T-helper 22 cell (primary cell): ENCODE measurements around the gene CYB561.

Source experiments
- DNase-seq: peaks from one replicate; pipeline ENCODE4 v3.0.0-alpha.2; 2020; ENCODE audit warnings: low read depth

Gene CYB561

GRCh38 chr17:63431939-63432804, 13.9 kb downstream of the CYB561 start:
- no peak for DNase-seq

GRCh38 chr17:63431618-63431938, 14.5 kb downstream of the CYB561 start:
- no peak for DNase-seq

DNA sequence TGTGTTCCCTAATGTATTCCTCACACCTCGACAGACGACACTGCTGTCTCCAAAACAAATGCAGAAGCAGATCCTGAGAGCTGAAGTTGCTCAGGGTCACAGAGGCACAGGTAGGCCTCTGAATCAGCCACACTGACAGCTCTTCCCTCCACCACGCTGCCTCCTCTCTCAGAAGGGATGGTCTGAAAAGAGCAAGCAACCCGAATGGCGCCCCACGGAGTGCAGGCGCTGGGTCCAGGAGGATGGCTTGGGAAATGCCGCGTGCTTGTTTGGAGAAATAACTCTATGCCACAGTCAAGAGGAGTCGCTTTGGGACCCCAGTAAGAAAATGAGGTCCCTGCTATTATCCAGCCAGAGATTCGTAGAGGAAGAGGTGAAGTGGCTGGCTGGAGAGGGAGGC, 15.9 kb downstream of the CYB561 start:
- DNase-seq, result no peak

DNA sequence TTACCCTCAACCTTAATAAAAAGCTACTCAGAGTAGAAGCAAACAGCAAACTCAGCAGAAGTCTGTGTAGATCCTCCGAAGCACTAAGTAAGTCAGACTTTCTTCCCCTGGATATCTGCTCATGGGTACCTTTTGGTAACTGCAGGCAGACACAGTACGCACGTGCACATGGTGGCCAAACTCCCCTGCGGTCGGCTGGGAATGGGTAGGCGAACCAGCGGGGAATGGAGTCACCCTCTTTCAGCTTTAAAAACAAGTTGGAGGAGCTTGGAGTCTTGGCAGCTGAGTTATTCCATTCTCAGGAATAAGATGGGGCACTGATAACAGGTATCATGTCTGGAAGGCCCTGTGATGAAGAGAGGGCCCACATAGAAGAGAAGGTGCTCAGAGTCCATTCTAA, 16.3 kb downstream of the CYB561 start:
- no peak for DNase-seq

- DNase-seq, result no peak
These were observed 19.2 kb downstream of the CYB561 start for GRCh38 chr17:63426917-63427308.

DNA sequence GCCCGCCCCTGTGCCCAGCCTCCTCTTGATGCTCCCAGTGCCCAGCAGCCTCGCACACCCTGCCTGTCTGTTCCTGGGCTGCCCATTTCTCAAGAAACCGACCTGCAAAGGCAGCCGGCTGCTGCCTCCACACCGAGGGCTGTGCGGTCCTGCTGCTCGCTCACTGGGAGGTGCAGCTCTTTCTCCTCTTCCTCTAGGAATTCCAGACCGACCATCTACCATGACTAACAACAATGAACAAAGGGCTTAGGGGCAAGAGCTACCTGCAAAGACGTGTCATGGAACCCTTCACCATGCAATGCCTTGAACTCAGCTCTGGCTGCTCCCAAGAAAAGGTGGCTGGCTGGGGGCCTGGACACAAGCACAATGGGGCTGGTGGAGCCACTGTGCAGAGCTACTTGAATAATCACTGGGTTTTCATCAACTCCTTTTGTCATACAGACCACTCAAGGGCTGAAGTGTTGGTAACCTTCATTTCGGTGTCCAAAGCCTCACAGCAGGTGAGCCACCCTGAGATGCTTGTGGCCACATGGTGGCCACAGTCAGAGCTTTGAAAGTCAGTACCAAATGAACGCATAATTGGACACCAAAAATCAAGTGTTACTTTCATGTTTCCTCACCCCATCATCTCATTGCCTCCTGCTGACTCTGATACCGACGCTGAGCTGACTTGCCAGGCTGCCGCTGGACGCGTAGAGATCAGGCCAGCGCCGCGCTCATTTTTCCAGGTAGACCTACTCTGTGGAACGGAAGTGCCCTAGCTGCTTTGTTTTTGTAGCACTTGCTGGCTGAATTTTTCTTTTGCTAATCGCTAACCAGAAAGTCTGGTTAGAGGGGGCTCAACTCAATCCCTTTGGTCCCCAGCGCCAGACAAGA, 19.8 kb downstream of the CYB561 start:
- DNase-seq, result no peak

DNA sequence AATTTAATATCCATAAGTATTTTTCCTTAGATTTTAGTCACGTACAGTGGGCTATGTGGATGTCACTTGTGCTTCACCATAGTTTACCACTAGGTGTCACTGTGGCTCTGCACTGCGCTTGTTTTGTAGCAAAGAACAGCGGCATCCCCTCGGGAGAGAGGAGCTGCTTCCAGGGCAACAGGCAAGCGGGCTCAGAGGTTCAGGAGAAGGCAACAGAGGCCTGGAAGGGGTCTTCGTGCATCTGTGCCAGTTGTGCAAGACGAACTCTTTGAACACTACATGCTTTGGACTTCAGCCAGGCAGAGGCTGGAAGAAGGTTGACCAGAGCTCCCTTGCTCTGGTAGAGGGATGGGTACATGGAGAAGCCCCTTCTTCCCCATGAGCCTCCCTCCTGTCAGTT, 20.6 kb downstream of the CYB561 start:
- peak; percentile 48 for DNase-seq

- DNase-seq, result no peak
These were observed 22.1 kb downstream of the CYB561 start for GRCh38 chr17:63423963-63424362.

DNA sequence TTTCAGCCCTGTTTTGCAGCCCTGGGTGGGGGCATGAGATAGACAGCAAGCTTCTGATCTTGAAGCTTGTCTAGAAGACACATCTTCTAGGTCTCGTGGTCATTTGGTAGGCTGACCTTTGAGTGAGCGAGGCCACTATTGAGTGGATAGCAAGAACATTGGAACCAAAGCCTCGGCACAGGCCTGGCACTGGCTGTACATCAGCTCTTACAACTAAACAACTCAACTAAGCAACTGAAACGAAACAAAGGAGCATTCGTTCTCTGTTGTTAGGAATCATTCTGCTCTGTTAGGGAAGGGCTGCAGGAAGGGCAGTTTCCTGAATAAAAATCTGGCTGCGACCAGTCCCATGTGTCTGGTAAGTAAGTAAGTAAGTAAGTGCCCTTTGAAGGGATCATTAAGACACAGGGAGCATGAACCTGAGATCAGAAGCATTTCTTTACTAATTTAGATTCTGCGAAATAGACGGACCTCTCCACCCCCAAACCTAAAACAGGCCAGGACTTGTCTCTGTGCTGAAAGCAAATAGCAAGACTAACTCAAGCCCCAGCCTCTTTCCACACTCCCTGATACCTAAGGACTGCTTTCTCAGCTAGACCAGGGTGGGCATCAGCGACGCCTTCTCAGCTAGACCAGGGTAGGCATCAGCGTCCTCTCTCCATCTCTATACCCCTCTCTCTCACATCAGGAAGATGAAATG, 22.7 kb downstream of the CYB561 start:
- DNase-seq, result no peak

- no peak for DNase-seq
These were observed 24.1 kb downstream of the CYB561 start for GRCh38 chr17:63421681-63422645.

DNA sequence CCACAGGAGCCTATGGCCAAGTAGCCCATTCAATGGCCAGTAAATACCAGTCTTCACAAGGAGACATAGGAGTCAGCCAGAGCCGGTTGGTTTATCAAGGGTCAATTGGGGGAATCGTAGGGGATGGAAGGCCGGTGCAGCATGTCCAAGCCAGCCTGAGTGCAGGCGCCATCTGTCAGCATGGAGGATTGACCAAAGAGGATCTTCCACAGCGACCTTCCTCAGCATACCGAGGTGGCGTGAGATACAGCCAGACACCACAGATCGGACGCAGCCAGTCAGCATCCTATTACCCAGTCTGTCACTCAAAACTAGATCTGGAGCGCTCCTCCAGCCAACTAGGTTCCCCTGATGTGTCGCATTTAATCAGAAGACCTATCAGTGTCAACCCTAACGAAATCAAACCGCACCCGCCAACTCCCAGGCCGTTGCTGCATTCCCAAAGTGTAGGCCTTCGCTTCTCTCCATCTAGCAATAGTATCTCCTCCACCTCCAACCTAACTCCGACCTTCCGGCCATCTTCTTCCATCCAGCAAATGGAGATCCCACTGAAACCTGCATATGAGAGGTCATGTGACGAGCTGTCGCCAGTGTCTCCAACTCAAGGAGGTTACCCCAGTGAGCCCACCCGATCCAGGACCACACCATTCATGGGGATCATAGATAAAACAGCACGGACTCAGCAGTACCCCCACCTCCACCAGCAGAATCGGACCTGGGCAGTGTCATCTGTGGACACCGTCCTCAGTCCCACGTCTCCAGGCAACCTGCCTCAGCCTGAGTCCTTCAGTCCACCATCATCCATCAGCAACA, 25.0 kb downstream of the CYB561 start:
- no peak for DNase-seq

DNA sequence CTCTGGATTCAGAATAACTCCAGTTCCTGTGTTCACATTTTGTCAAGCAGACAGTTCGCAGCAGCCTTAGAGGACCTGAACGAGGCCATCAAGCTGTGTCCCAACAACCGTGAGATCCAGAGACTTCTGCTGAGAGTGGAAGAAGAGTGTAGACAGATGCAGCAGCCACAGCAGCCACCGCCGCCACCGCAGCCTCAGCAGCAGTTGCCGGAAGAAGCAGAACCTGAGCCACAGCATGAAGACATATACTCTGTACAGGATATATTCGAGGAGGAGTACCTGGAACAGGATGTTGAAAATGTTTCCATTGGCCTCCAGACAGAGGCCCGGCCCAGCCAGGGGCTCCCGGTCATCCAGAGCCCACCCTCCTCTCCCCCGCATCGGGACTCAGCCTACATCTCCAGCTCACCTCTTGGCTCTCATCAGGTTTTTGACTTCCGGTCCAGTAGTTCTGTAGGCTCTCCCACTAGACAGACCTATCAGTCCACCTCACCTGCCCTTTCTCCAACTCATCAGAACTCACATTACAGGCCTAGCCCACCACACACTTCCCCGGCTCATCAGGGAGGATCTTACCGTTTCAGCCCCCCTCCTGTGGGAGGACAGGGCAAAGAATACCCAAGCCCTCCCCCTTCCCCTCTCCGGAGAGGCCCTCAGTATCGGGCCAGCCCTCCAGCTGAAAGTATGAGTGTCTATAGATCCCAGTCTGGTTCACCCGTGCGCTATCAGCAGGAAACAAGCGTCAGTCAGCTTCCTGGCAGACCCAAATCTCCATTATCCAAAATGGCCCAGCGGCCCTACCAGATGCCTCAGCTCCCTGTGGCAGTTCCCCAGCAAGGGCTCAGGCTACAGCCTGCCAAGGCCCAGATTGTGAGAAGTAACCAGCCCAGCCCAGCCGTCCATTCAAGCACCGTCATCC, 25.9 kb downstream of the CYB561 start:
- DNase-seq, result no peak

GRCh38 chr17:63419398-63419797, 26.7 kb downstream of the CYB561 start:
- DNase-seq, result no peak

- DNase-seq, result no peak
These were observed 27.6 kb downstream of the CYB561 start for GRCh38 chr17:63418540-63418939.

DNA sequence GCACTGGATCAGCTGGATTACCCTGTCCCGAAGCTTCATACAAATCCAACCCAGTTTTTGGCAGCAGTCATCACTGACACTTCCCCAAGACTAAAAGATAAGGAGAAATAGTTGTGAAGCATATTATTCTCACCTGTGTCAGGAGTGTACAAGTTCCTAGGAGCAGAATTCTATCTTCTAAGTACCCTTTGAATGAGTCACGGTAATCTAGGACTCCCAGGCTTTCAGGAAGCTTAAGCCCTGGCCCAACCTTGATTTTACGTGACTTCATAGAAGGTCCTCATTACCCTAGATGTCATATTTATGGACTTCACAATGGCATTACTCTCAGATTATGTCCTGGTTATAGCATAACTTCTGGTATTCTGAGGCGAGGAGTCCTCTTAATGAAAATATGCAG, 31.9 kb downstream of the CYB561 start:
- DNase-seq, result no peak

- DNase-seq, result no peak
These were observed 33.0 kb downstream of the CYB561 start for GRCh38 chr17:63413128-63413527.

DNA sequence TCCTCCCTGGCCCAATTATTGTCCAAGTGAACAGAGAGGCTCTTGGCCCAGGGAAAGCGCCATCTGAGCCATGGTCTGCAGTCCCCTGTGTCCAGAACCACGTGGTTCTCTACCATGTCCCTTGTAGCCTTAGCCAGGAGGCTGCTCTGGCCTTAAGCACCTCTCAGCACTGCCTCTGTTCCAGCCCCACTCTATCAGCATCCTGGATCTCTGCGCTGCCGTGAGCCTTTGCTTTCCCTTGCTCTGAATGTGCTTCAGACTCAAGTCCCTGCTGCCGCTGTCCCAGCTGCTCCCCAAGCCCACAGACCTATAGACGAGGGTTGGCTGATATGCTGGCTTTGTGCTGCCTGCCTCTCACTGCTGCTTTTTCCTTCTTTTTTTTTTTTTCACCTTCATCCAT, 33.9 kb downstream of the CYB561 start:
- DNase-seq, result no peak

DNA sequence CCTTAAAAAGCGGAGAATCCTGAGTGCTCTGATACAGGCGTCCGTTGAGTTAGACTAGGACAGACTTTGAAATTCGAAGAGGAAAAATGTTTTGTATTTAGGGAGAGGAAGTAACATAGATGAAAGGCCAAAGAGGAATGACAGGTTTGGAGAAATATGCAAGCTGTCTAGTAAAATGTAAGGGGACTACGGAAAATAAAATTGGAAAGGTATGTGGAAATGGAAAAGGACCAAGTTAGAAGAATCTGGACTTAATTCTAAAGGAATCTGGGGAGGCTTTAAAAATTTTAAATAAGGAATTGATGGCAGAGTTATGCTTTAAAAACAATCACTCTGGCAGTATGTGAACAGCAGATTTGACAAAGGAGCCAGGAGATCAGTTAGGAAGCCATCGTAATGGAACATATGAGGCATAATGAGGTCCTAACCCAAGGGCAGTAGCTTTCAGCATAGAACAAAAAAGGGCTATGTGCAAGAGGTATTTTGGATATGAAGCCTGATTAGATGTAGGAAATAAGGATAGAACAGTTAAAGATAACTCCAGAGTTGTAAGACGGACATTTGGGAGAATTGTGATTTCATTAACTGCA, 38.3 kb downstream of the CYB561 start:
- DNase-seq, result no peak

DNA sequence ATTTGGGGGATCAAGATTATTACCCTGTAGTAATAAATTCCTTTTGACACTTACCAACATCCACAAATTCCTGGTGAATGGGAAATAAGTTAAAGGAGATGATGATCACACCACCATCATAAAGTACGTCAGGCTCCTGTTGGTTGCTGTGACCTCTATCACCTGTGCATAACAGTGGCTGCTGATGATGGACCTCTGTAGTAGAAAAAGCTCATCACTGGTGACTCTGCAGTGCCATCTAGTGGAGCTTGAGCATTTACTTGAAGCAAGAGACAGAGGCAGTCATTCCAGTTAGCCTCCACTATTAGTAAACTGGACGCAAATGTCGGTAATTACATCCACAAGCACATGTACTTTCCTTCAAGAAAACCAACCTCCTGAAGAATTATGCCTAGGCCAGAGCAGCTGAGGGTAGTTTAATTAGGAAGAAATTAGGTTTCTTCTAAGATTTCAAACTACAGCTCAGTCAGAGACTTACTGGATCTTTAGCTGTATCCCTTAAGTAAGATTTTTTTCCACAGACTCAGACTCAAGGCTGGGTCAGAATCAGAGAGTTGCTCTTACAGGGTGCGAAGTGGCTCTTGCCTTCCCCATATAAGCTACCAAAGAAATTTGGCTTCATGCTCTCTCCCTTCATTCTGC, 39.3 kb downstream of the CYB561 start:
- DNase-seq, result peak; percentile 21
